HepG2 (cell line): ENCODE results near the gene SUCLA2. TPM values are rescaled to one million over a fixed set of nuclear protein-coding genes. Genes with fewer than 3 reads are reported as not detected.

Experiments used
- ARID2 ChIP-seq: sonication (generic); formaldehyde crosslinking; IDR thresholded peaks from 2 replicates; pipeline ENCODE4 v1.8.1; 2022; ENCODE audit warnings: mild to moderate bottlenecking, missing genetic modification reagents, borderline replicate concordance
- BATF2 ChIP-seq: sonication (generic); formaldehyde crosslinking; IDR thresholded peaks from 2 replicates; pipeline ENCODE4 v1.8.0; 2022; ENCODE audit warnings: mild to moderate bottlenecking, missing genetic modification reagents, moderate library complexity
- CCAR2 ChIP-seq: fragments of 200-400 bp; formaldehyde crosslinking; optimal IDR thresholded peaks from 2 replicates; pipeline ENCODE3; 2018; ENCODE audit warnings: low read depth, mild to moderate bottlenecking, low read length, moderate library complexity
- CENPX ChIP-seq: sonication (generic); formaldehyde crosslinking; IDR thresholded peaks from 2 replicates; pipeline ENCODE4 v1.9.0; 2021; ENCODE audit warnings: mild to moderate bottlenecking, missing genetic modification reagents, moderate library complexity
- CTCF ChIP-seq: sonication (generic); formaldehyde crosslinking; IDR thresholded peaks from 2 replicates; pipeline ENCODE4 v1.5.0; 2020; ENCODE audit warnings: mild to moderate bottlenecking, missing genetic modification reagents, moderate library complexity
- ETV6 ChIP-seq: sonication (generic); formaldehyde crosslinking; conservative IDR thresholded peaks from 2 replicates; pipeline ENCODE4 v1.4.0; 2020; ENCODE audit warnings: missing genetic modification reagents
- FOXA1 ChIP-seq, 2 experiments: fragments of 450-650 bp in 1 of 2; sonication (generic) in 1 of 2; formaldehyde crosslinking in 1 of 2; IDR thresholded peaks; 2 replicates each; pipeline versions ENCODE4 v1.4.0 to v1.6.1; 2016 to 2020; ENCODE audit warnings: missing genetic modification reagents in 1 of 2
- FOXP4 ChIP-seq: sonication (generic); formaldehyde crosslinking; IDR thresholded peaks from 2 replicates; pipeline ENCODE4 v1.4.0; 2020; ENCODE audit warnings: missing genetic modification reagents
- FUBP1 ChIP-seq: sonication (generic); formaldehyde crosslinking; IDR thresholded peaks from 2 replicates; pipeline ENCODE4 v1.5.1; 2020; ENCODE audit warnings: missing genetic modification reagents, mild to moderate bottlenecking, borderline replicate concordance
- HNF4A ChIP-seq: sonication (generic); formaldehyde crosslinking; IDR thresholded peaks from 2 replicates; pipeline ENCODE4 v1.4.0; 2020; ENCODE audit warnings: missing genetic modification reagents
- IRX3 ChIP-seq: sonication (generic); formaldehyde crosslinking; IDR thresholded peaks from 2 replicates; pipeline ENCODE4 v1.8.1; 2023; ENCODE audit warnings: mild to moderate bottlenecking, low read depth, missing genetic modification reagents, borderline replicate concordance
- ZBTB25 ChIP-seq: IDR thresholded peaks from 2 replicates; pipeline ENCODE4 v1.6.1; 2018; ENCODE audit warnings: missing genetic modification reagents
- ZBTB49 ChIP-seq: sonication (generic); formaldehyde crosslinking; IDR thresholded peaks from 2 replicates; pipeline ENCODE4 v1.4.0; 2020; ENCODE audit warnings: missing genetic modification reagents, borderline replicate concordance
- ZNF326 ChIP-seq: sonication (generic); formaldehyde crosslinking; IDR thresholded peaks from 2 replicates; pipeline ENCODE4 v1.4.0; 2020; ENCODE audit warnings: missing genetic modification reagents, borderline replicate concordance
- ZNF484 ChIP-seq: sonication (generic); formaldehyde crosslinking; IDR thresholded peaks from 2 replicates; pipeline ENCODE4 v1.5.1; 2020; ENCODE audit warnings: mild to moderate bottlenecking, low read depth, missing genetic modification reagents, borderline replicate concordance
- ZNF549 ChIP-seq: sonication (generic); formaldehyde crosslinking; IDR thresholded peaks from 2 replicates; pipeline ENCODE4 v1.5.0; 2020; ENCODE audit warnings: missing genetic modification reagents
- ZNF703 ChIP-seq: sonication (generic); formaldehyde crosslinking; IDR thresholded peaks from 2 replicates; pipeline ENCODE4 v1.5.1; 2020; ENCODE audit warnings: missing genetic modification reagents, mild to moderate bottlenecking, moderate library complexity, borderline replicate concordance
- polyA plus RNA-seq, 8 experiments: library from polyadenylated mRNA; depleted of rRNA in 3 of 8; stranded (reverse) in 7 of 8; unstranded in 1 of 8; fragments of >200 nt; fragmentation: Illumina TruSeq in 4 of 8; extraction: Trizol in 4 of 8; gene quantifications; 2 replicates each; pipeline versions ENCODE4 v1.2.1 to v1.2.3, GENCODE V29; 2011 to 2016; ENCODE audit warnings: low read depth in 4 of 8, missing spikeins in 1 of 8, mixed read lengths in 1 of 8; ENCODE audit not compliant: insufficient read depth in 1 of 8
- total RNA-seq, 5 experiments: library from RNA; depleted of rRNA; stranded (reverse); fragments of >200 nt; fragmentation: Illumina TruSeq; extraction: Trizol; gene quantifications; 2 replicates each; pipeline ENCODE4 v1.2.3, GENCODE V29; 2016; ENCODE audit warnings: low read depth in 1 of 5

The SUCLA2 gene
- total and polyA plus RNA-seq, 2 of the 13 experiments (the other 11 are each of a cell fraction or from before 2014, with no cell fraction given) = 28.4 to 77.1 TPM

GRCh38 chr13:48001114-48001881 is at the start of gene SUCLA2 (continued):
- TF ChIP-seq ZNF484 (CRISPR knock-in tag) = no peak
- TF ChIP-seq CCAR2 = no peak
- peak; percentile 93 for TF ChIP-seq HNF4A (CRISPR knock-in tag)
- TF ChIP-seq BATF2 (CRISPR knock-in tag) = no peak
- no peak for TF ChIP-seq IRX3 (CRISPR knock-in tag)
- no peak for TF ChIP-seq ZNF549 (CRISPR knock-in tag)
- TF ChIP-seq CTCF (CRISPR knock-in tag) = peak; percentile 52
- TF ChIP-seq FOXP4 (CRISPR knock-in tag) = peak; percentile 48; the same call in 1 of the 2 replicates
- TF ChIP-seq ZBTB25 (CRISPR knock-in tag) = peak; percentile 68; the same call in 1 of the 2 replicates
- TF ChIP-seq ZBTB49 (CRISPR knock-in tag) = no peak
- no peak for TF ChIP-seq FOXA1 (IDR thresholded peaks at IDR 0.05)
- no peak for TF ChIP-seq FOXA1 (CRISPR knock-in tag; IDR thresholded peaks at IDR 0.05)
- no peak for TF ChIP-seq ARID2 (CRISPR knock-in tag)
- TF ChIP-seq CENPX (CRISPR knock-in tag) = no peak
- TF ChIP-seq FUBP1 (CRISPR knock-in tag) = no peak
- no peak for TF ChIP-seq ZNF326 (CRISPR knock-in tag)
- TF ChIP-seq ZNF703 = 0 out of 2 replicates have a peak, but pooled peaks have one; percentile 66
- no peak; the same call in 1 of the 2 replicates for TF ChIP-seq ETV6 (CRISPR knock-in tag)
